Activated CD4-positive, CD25-positive, alpha-beta regulatory T cell treated with anti-CD3 and anti-CD28 coated beads, Interleukin-2, amount 50 U/mL, for 16 hours (primary cell): ENCODE data around the gene ME3.
"Not testable (repeated sequence)": the region's sequence is repeated elsewhere in the genome, so short reads cannot be mapped to it uniquely, and the experiment has no call there.

Experiments
- DNase-seq: peaks from one replicate; pipeline ENCODE4 v3.0.0-alpha.2; 2020; ENCODE audit warnings: low read depth, low spot score

Gene ME3

GRCh38 chr11:86559311-86559945, 113.0 kb downstream of the ME3 start:
- DNase-seq = no peak

- no peak for DNase-seq
Measured at GRCh38 chr11:86558841-86559240, 113.6 kb downstream of the ME3 start.

- DNase-seq = no peak
Measured at GRCh38 chr11:86558207-86558606, 114.2 kb downstream of the ME3 start.

GRCh38 chr11:86555866-86556265, 116.5 kb downstream of the ME3 start:
- no peak for DNase-seq

- no peak for DNase-seq
Measured at GRCh38 chr11:86555401-86555800, 117.0 kb downstream of the ME3 start.

GRCh38 chr11:86553265-86553664, 119.2 kb downstream of the ME3 start:
- DNase-seq = no peak

- DNase-seq = no peak
Measured at GRCh38 chr11:86551288-86552092, 120.9 kb downstream of the ME3 start.

GRCh38 chr11:86550757-86551156, 121.7 kb downstream of the ME3 start:
- DNase-seq = no peak

GRCh38 chr11:86548271-86548917, 124.0 kb downstream of the ME3 start:
- DNase-seq = no peak

- no peak for DNase-seq
Measured at GRCh38 chr11:86547727-86548126, 124.7 kb downstream of the ME3 start.

- not testable (repeated sequence) for DNase-seq
Measured at GRCh38 chr11:86541299-86541698, 131.1 kb downstream of the ME3 start.

- DNase-seq = no peak
Measured at GRCh38 chr11:86538223-86538548, 134.2 kb downstream of the ME3 start.

GRCh38 chr11:86537541-86538222, 134.7 kb downstream of the ME3 start:
- DNase-seq = no peak

GRCh38 chr11:86535773-86536172, 136.6 kb downstream of the ME3 start:
- DNase-seq = no peak

- no peak for DNase-seq
Measured at GRCh38 chr11:86524620-86525352, 147.6 kb downstream of the ME3 start.

- DNase-seq = no peak
Measured at GRCh38 chr11:86523738-86524619, 148.4 kb downstream of the ME3 start.

- not testable (repeated sequence) for DNase-seq
Measured at GRCh38 chr11:86522512-86522911, 149.9 kb downstream of the ME3 start.

GRCh38 chr11:86519064-86519911, 153.1 kb downstream of the ME3 start:
- no peak for DNase-seq

- no peak for DNase-seq
Measured at GRCh38 chr11:86518211-86518610, 154.2 kb downstream of the ME3 start.

GRCh38 chr11:86517557-86517956, 154.9 kb downstream of the ME3 start:
- DNase-seq = no peak
